ENCODE data around the gene PLPP2. TPM values are rescaled to one million over a fixed set of nuclear protein-coding genes. Genes with fewer than 3 reads are reported as not detected.

Gene PLPP2
- total and polyA plus RNA-seq, 2 of the 4 experiments (the other 2 are of a cell fraction), result 2.3 to 4.2 TPM

GRCh38 chr19:275958-276646 lies 15.1 kb downstream of the PLPP2 start:
- no peak overlapping the region for H3K23ac ChIP-seq (ENCODE audit: low read depth, low read length)
- no peak overlapping the region for H2AK9ac ChIP-seq (replicated peaks; ENCODE audit: low read depth, low read length, poor library complexity)
- in situ Hi-C loops (cut with MboI; ENCODE audit: low sequenced_read_pairs) (no loop called here), intact Hi-C loops (cut with micrococcal nuclease) (no loop called here), dilution Hi-C loops (cut with HindIII; ENCODE audit: low sequenced_read_pairs, unreplicated experiment) (no loop called here)
- no peaks in the 10 kb centered on the region for H3K79me1 ChIP-seq (ENCODE audit: low read depth in 1 of 2, low read length in 2 of 2)
- BruUV-seq (replicated peaks), result no TSS peak
- H3K9me3 ChIP-seq (ENCODE audit: control insufficient read depth, insufficient read depth, low read length), result no peaks in the 10 kb centered on the region
- DNase-seq (no peak), ATAC-seq (ENCODE audit: low read depth) (no peak)
- H3K56ac ChIP-seq (ENCODE audit: extremely low read depth, insufficient read depth, low read length), result no peak overlapping the region
- H3K27me3 ChIP-seq (ENCODE audit: control insufficient read depth, insufficient read depth, low read length), result peaks cover 10% of the 10 kb centered on the region
- H3K9me1 ChIP-seq (ENCODE audit: insufficient read depth, low read length), result no peaks in the 10 kb centered on the region
- no peak overlapping the region for H2AK5ac ChIP-seq (ENCODE audit: low read depth, low read length)
- CTCF ChIA-PET, result no interaction called here
- no peak overlapping the region for H3K4me3 ChIP-seq (ENCODE audit: insufficient read depth, low read depth, low read length)
- no peak overlapping the region for H2BK20ac ChIP-seq (ENCODE audit: low read depth, low read length)
- H2BK120ac ChIP-seq (ENCODE audit: low read depth, low read length), result no peak overlapping the region
- H2AFZ ChIP-seq (replicated peaks; ENCODE audit: low read length, poor library complexity), result no peak overlapping the region
- H3K18ac ChIP-seq (ENCODE audit: low read depth, low read length), result no peak overlapping the region
- POLR2A ChIA-PET (ENCODE audit: unreplicated experiment), result no interaction called here
- 17% methylated on average over 1 of the region's 19 CpGs; no CpG with 5 or more reads in 1 of the 2 experiments for WGBS, 2 experiments (ENCODE audit: extremely low coverage in 2 of 2, insufficient read length in 1 of 2)
- H3K4me2 ChIP-seq (ENCODE audit: low read depth, low read length), result no peak overlapping the region
- TF ChIP-seq RCOR1 (IDR thresholded peaks at IDR 0.05; ENCODE audit: insufficient replicate concordance, low read length), result no peak
- TF ChIP-seq, protein P1, sequence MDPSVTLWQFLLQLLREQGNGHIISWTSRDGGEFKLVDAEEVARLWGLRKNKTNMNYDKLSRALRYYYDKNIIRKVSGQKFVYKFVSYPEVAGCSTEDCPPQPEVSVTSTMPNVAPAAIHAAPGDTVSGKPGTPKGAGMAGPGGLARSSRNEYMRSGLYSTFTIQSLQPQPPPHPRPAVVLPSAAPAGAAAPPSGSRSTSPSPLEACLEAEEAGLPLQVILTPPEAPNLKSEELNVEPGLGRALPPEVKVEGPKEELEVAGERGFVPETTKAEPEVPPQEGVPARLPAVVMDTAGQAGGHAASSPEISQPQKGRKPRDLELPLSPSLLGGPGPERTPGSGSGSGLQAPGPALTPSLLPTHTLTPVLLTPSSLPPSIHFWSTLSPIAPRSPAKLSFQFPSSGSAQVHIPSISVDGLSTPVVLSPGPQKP (IDR thresholded peaks at IDR 0.05; ENCODE audit: borderline replicate concordance, low read depth, low read length), result no peak
- H3K14ac ChIP-seq (replicated peaks; ENCODE audit: low read depth, low read length), result no peak overlapping the region
- H3K9ac ChIP-seq (ENCODE audit: low read depth, low read length), result no peak overlapping the region
- H2BK5ac ChIP-seq (ENCODE audit: low read depth, low read length, poor library complexity, severe bottlenecking), result no peak overlapping the region
- H3K36me3 ChIP-seq (ENCODE audit: control insufficient read depth, insufficient read depth, low read length), result no peaks in the 10 kb centered on the region
- no peak overlapping the region for H4K8ac ChIP-seq (ENCODE audit: low read depth in 2 of 2, low read length in 2 of 2)
- H4K91ac ChIP-seq (ENCODE audit: insufficient read depth, low read depth, low read length), result no peak overlapping the region
- no peak overlapping the region for H3K27ac ChIP-seq (ENCODE audit: insufficient read depth, low read length)
- no peaks in the 10 kb centered on the region for H3K4me1 ChIP-seq (ENCODE audit: control insufficient read depth, insufficient read depth, low read length)
- H2BK15ac ChIP-seq (ENCODE audit: low read depth, low read length), result no peak overlapping the region
- H3K4ac ChIP-seq (ENCODE audit: low read depth, low read length), result no peak overlapping the region
- no peaks in the 10 kb centered on the region for H4K20me1 ChIP-seq (ENCODE audit: insufficient read depth, low read length)
- no peak overlapping the region for H4K5ac ChIP-seq (ENCODE audit: low read depth, low read length)

All from IMR-90 (cell line).